GM19467 (cell line): ENCODE measurements around the gene TRPC6.
"Not testable (repeated sequence)": the region's sequence is repeated elsewhere in the genome, so short reads cannot be mapped to it uniquely, and the experiment has no call there.

Experiments
- ATAC-seq: cut with Tn5 transposase; IDR thresholded peaks from one replicate; pipeline ENCODE4 v1.9.1; 2021; ENCODE audit warnings: mild to moderate bottlenecking, moderate library complexity; ENCODE audit not compliant: unreplicated experiment

TRPC6 gene

DNA sequence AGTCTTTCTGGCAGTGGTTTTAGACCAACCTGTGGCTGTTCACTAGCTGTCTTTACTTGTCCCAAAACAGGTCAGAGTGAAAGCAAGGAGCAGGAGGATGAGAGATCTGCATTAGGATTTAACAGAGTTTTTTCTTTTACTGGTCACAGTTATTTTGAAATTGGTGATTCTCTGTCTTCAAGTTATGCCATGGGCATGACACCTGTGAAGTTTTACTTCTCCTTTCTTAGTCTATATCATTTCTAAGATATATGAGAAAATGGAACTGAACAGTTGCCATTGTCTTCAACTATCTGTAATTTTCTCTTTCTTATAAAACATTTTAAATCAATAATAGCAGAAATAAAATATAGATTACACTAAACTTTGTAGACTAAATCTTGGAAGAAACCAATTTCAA, 60.6 kb downstream of the TRPC6 start:
- no peak for ATAC-seq

DNA sequence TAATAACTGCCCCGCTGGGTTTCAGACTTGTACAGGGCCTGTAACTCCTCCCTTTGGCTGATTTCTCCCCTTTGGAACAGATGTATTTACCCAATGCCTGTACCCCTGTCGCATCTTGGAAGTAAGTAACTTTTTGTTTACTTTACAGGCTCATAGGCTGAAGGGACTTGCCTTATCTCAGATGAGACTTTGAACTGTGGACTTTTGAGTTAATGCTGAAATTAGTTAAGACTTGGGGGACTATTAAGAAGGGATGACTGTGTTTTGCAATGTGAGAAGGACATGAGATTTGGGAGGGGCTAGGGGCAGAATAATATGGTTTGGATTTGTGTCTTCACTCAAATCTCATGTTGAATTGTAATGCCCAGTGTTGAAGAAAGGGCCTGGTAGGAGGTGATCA, 62.0 kb downstream of the TRPC6 start:
- ATAC-seq: no peak

- ATAC-seq: no peak
These were observed 67.3 kb downstream of the TRPC6 start for GRCh38 chr11:101516546-101516945.

- no peak for ATAC-seq
These were observed 72.7 kb downstream of the TRPC6 start for GRCh38 chr11:101511065-101511464.

GRCh38 chr11:101510591-101510990, 73.2 kb downstream of the TRPC6 start:
- no peak for ATAC-seq

GRCh38 chr11:101509922-101510321, 73.9 kb downstream of the TRPC6 start:
- ATAC-seq: no peak

GRCh38 chr11:101508370-101508769, 75.4 kb downstream of the TRPC6 start:
- ATAC-seq: no peak

DNA sequence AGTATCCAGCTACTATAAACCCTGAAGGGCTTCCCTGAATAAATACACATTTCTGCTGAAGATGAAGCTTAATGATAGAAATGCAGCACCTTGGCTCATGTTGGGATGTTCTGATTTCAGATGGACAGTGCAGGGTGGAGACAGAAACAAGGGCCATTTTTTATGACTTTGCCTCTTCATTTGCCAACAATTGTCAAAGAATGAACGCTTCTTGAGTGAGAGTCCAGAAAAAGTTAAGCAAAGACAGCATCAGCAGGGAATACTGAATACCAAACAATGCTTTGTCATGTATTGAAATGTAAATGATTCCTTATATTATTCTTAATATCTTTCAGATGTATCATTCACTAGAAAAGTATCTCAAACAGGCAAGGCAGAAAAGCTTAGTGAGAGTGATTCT, 84.9 kb downstream of the TRPC6 start:
- no peak for ATAC-seq

DNA sequence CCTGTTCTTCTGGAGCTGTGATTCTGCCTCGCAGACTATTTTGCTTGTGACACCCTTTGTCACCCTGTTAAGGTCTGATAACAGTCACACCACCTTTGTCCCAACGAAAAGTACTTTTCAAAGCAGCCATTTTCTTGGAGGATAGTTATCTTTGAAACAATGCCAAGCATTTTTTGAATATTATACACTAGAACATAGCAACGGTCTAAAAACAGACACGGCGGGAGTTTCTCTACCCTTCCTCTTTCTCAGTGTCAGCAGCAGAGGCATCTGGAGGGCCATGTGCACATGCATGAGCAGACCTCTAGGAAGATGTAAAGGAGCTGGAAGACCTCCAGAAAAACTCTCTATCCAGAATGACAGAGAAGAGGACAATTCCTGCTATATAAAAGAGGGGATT, 86.5 kb downstream of the TRPC6 start:
- no peak for ATAC-seq

DNA sequence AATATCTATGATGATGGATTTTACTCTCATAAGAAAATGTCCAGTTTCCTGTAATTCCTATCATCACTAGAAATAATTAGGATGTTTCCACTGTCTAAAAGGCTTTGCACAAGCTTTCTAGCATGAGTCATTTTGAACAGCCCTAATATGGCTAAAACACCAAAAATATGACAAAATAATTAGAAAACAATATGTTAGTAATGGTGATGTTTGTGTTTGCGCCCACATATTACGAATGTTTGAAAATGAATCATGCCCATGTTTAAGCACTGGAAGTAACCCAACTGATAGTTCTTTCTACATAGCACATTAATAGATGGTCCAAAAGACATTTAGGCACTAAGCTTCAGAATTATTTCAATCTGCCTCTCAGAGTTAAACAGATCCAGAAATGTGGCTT, 96.0 kb downstream of the TRPC6 start:
- ATAC-seq: no peak

DNA sequence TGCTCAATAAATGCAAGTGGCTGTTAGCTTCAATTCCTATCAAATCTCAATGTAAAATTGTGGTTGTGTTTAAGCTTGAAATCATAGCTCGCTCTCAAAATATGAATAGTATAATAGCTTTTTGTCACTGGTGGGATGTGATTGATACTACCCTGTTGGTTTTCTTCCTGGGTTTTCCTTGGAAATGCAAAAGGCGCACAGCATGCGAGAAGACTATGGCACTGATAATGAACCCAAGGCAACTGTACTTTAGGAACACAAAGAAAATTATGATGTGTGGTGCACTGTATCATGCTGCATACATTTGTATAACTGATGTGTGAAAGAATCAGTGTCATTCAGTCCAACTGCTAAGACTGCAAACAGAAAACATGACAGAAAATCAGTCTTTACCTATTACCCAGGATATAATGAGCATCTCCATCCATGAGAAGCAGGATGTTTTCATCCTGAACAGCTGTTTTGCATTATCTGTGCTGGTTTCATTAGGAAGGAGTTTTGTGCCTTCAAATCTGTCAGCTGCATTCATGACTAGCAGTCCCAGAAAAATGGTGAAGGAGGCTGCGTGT, 101.2 kb downstream of the TRPC6 start:
- no peak for ATAC-seq

GRCh38 chr11:101478587-101479369, 105.0 kb downstream of the TRPC6 start:
- ATAC-seq: no peak

DNA sequence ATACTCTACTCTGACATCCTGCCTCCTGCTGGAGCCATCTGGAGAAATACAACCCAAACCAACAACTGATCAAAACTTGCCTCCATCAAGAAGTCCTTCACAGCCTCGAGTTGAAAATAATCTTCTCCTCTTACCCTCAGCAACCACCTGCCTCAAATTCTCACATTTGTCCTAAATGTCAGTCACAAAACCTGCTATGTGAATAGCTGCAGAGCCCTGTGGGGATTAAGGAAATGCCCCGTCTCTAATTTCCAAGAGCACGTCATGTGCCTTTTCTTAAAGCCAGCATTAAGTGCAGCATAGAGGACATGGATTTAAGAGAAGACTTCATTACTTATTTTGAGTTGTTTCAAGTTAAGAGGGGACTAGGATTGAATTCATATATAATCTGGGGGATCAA, 105.9 kb downstream of the TRPC6 start:
- no peak for ATAC-seq

DNA sequence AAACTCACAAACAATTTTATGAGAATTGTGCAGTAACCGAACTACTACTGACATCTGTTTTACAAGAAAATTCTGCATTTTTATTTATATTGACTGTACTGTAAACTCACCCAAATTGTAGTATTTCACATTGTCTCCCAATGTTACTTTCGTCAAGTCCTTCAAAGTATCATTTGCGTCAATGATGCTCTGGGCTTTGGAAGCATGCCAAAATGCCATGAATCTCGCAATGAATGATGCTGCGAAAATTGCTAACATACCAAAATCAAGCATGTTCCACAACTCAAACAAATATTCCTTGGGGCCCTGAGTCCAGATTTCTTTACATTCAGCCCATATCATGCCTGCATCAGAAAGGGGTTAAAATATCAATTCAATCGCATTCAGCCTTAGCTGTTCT, 107.6 kb downstream of the TRPC6 start:
- no peak for ATAC-seq

- ATAC-seq: no peak
These were observed 108.1 kb downstream of the TRPC6 start for GRCh38 chr11:101475699-101476098.

DNA sequence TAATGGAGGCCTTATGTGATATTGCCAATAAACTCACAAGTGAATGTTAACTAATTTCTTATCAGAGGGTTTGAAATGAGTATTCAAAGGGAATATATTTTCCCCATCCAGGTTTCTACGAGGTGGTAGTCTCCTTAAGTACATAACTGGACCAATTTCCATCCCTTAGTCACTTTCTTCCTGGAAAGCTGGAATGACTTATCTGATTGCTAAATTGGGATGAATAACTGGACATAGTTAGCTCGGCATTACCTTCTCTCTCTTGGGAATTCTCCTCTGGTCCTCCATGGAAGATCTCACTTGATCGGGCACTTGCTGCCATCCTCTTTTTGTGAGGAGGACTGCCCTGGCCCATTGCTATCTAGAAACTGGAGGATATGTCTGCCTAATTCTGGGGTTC, 109.1 kb downstream of the TRPC6 start:
- no peak for ATAC-seq

DNA sequence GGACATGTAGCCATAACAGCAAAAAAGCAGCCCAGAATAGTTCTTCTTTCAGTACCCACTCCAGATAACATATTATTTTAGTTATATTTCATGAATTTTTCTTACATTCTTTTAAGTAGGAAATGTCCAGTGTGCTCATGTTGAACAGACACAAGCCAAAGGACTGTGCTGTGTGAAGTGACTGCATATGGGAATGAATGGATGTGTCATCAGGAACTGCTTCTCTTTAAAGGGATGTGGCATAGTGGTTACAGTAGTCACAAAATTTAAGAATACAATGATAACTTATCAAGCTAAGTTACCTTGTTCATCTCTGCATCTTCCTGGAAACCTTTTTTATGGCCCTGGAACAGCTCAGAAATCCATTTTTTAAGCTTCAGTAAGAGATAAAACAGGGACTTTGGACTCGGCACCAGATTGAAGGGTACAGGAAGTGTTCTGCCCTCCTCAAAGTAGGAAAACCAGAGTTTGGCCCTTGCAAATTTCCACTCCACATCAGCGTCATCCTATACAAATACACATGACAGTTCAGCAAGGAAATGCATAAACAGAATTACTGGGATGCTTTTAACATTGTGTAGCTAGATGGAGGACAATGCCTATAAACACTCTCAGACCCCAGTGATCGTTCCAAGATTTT, 112.8 kb downstream of the TRPC6 start:
- no peak for ATAC-seq

DNA sequence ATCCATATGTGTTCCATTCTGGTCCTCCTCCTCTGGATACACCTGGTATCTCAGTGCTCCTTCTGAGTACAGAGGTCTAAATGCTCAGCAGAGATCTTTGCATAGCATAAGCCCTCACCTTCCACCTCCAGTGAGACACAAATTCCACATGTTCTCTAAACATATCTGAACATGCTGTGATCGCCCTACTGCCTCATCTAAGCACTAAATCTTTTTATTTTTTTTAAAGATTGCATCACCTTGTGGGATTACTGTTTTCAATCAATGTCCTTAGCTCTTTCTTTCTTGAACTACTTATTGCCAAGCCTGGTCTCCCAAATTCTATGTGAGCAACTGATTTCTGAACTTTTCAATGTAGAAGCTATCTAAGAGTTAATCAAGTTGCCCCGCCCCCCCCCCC, 113.4 kb downstream of the TRPC6 start:
- ATAC-seq: no peak

DNA sequence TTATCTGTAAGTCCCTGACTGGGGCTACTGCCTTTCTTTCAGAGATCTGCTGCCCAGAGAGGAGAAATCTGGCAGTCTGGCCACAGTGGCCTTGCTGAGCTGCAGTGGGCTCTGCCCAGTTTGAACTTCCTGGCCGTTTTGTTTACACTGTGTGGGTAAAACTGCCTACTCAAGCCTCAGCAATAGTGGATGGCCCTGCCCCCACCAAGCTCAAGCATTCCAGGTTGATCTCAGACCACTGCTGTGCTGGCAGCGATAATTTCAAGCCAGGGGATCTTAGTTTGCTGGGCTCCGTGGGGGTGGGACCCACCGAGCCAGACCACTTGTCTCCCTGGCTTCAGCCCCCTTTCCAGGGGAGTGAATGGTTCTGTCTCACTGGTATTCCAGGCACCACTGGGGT, 117.5 kb downstream of the TRPC6 start:
- ATAC-seq: no peak

GRCh38 chr11:101464388-101464787, 119.4 kb downstream of the TRPC6 start:
- ATAC-seq: not testable (repeated sequence)

DNA sequence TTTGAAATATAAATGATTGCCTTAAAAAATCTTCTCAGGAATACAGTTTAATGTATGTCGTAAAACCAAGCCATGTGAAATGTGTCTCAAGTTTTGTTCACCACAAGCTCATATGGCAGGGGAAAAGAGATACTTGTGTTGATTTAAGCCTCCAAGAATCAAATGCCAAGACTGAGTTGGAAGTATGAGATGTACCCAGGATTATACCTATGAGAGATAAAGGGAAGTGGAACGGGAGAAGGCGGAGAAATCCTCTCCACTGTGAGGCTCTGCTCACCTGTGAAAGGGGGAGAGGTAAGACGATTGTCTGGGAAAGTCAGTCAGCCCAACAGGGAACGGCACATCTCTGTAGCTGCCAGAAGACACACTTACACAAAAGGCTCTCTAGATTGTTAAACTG, 124.8 kb downstream of the TRPC6 start:
- ATAC-seq: no peak

DNA sequence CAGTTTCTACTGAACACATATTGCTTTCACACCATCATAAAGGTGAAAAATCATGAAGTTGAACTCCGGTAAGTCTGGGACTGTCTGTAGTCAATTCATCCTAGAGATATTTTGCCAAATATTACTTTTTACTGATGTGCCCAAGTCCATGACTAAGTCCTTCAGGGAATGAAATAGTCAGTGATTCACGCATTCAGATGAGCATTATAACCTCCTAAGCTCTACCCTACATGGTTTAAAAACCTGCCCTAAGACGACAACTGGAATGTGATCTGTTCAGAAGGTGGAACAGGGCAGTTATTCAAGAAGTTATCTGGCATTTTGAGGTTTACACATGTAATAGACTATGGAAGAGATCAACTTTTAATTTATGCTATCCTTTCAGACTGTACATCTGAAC, 125.6 kb downstream of the TRPC6 start:
- no peak for ATAC-seq
